Anterior cingulate cortex (tissue), 58 donors: ENCODE results near the gene RNU5B-1.

ENCODE experiments used
- DNase-seq, 58 donors: peaks; one replicate each; lab custom pipeline; 2025; lab: John Stamatoyannopoulos, UW

RNU5B-1 gene

DNA sequence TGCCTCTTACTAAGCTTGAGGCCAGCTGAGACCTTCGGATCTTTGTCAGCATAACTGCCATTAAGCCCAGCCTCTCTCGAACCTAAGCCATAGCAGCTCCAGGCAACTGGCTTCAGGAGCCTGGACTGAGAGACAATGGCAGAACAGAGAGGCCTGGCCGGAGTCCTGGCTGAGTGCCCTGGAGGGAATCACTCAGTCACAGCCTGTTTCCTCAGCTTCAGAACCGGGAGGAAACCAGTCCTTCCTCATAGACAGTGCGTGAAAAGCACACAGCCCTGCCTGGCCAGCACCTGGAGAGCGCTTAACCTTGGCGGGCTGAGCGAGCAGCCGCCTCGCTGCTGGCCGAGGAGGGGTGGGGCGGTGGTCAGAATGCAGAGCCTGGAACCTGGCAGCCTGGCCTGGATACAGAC lies 21.6 kb downstream of the RNU5B-1 start:
- peak in 49 of 58 donors; percentile 10 to 73 (median 46) for DNase-seq

- no peak for DNase-seq
Observed at GRCh38 chr15:65326818-65327217, 22.3 kb downstream of the RNU5B-1 start.

- DNase-seq = no peak
Observed at GRCh38 chr15:65327651-65328393, 23.3 kb downstream of the RNU5B-1 start.

DNA sequence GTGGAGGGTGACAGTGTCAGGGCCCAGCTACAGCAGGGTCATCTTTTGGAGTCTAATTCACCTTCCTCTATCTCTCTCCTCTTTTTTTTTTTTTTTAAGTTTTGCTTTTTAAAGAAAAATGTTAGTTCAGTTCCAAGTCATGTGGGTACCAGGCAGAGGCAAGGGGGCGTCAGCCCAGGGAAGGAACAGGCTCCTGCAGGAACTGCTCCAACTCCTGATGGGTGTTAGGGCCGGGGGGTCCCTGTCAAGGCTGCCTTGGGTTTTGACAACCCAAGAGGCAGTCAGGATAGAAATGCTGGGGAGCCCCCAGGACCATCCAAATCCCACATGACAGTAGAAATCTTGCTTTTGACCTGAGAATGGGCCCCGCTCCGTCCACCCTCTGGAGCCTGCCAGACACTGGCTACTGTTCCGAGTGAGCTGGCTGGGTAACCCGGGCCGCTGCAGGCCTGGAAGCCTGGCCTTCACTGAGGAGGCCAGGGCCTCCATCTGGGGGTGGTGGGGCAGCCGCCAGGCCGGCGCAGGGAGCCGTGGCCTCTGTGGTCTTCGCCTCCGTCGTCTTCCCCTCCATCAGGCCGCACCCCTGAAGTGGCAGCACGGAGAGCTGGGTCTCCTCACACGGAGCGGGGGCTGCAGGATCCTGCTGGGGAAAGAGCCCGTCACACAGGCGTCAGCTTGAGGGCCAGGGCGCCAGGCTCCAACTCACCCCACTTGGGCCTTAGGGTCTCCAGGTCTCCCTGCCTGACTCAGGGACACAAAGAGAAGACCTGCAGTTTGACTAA lies 24.2 kb downstream of the RNU5B-1 start:
- no peak for DNase-seq

DNA sequence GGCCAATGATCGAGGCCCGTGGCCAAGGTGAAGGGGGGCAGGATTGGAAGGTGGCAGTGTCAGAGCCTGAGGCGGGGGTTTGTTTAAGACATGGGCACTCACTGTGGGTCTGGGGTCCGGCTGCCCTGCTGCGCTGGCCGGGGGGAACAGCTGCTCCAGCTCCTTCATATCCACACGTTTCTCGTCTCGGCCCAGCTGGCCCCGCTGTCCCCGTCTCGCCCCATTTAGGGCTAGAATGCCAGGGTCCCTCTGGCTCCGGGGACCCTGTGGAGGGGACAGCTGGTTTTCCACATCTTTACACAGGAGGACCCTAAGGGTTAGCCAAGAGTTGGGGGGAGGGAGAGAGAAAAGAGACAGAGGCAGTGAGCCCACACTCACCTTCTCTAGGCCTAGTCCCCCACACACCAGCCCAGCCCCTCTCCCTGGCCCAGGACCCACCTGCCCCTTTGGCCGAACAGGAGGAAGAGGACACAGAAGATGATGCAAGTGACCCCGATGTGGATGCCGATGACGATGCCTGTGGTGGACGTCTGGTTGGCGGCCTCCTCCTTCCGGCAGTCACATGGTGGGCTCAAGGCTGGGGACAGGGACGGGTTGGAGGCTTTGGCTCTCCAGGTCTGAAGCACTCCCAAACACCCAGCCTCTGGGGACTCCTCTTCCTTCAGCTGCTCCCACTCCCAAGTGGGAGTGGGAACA lies 25.0 kb downstream of the RNU5B-1 start:
- no peak for DNase-seq

- no peak for DNase-seq
Observed at GRCh38 chr15:65329984-65330735, 25.7 kb downstream of the RNU5B-1 start.

DNA sequence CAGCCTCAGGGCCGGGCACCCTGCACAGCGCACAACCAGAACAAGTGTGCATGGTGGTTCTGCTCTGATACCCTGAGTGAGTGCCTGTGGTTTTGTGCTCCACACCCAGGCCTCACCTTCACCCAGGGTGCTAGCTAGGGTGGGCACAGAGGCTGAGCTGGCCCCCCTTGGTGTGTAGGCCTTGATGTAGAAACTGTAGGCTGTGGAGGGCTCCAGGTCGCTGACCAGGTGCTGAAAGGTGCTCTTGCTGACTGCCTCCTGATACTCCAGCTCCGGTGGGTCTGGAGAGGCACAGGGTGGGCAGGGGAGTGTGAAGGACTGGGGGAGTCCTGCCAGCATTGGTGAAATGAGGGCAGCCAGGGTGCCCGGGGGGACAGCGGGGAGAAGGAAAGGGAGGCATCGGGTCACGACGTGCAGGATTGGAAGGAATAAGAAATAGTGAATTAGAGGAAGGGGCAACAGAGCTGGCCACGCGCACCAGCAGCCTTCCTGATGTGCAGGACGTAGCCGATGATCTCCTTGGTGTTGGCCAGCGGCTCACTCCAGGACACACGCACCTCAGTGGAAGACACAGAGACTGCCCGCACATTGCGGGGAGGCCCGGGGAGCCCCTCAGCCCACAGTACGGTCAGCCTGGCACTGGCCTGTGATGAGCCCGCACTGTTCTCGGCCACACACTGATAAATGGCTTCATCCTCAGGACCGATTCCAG lies 26.6 kb downstream of the RNU5B-1 start:
- DNase-seq = no peak

GRCh38 chr15:65331811-65332210 lies 27.3 kb downstream of the RNU5B-1 start:
- DNase-seq = no peak

DNA sequence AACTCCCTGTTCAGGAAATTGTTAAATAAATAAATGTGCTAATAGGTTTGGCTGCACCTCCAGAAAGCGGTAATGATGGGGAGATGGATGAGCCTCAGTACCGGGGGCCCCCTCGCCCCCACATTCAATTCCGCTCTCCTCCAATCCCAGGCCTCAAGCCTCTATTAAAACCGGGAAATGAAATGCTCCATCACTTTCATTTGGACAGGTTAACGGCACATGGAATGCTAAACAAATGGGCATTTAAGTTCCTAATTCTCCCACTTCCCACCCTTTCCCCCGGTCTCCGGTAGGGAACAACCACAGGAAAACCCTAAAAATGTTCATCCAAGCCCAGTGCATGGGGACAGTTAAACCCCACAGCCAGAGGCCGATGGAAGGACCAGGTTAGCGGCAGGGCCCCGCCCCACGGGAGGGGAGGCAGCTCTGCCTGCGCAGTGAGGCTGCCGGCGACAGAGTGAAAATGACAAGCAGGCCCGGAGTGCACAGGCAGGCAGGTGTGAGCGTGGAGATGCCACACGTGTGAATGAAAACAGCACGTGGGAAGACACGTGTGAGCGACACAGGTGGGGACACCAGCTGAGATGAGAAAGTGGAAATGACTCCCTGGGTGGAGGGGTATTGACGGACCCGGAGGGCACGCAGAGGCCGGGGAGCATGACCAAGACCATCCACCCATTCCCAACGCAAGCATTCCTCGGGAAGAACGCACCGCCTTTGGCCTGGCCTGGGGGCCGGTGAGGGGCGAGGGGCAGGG lies 28.1 kb downstream of the RNU5B-1 start:
- DNase-seq = no peak

- DNase-seq = no peak
Observed at GRCh38 chr15:65333148-65333820, 28.8 kb downstream of the RNU5B-1 start.

GRCh38 chr15:65333856-65334255 lies 29.4 kb downstream of the RNU5B-1 start:
- DNase-seq = no peak

- no peak for DNase-seq
Observed at GRCh38 chr15:65334586-65335231, 30.2 kb downstream of the RNU5B-1 start.

GRCh38 chr15:65335278-65336055 lies 31.0 kb downstream of the RNU5B-1 start:
- DNase-seq = no peak

DNA sequence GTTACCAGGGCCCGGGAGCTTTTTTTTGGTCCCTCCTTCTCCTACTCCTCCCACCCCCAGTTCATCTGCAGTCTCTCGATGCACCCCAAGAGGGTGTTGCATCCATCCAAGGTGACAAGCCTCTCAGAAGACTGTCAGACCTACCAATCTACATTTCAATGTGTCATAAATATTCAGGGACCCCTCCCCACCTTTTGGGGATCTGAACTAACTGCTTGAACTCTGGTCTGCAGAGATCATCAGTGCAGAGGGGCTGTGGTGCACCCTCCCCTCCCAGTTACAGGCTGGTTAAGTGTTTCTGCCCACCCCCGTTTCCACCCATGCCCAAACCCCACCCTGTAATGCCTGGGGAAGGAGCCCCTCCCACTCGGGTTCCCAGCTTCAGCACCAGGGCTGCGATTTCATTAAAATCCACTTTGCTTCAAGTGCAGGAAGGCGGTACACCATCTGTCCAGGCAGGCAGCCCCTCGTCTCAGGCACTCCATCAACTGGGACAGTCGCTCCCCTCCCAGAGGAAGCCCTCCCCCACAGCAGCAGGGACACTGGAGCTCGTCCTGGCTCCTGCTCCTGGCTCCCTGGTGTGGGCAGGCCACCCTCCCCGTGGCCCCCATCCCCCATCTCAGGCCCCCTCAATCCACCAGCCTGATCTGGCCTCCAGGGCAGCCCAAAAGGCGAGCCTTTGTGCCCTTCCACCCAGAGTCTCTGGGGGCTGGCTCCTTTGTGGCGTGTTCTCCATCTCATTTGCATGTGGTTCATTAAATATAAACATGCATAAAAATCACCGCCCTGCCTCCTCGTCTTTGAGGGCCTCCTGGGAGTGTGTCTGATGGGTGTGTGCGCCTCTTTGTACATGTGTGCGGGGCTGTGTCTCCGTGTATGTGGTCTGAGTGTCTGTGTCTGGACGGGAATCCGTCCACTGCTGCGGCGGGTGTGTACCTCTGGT lies 32.3 kb downstream of the RNU5B-1 start:
- no peak for DNase-seq

- DNase-seq = no peak
Observed at GRCh38 chr15:65337436-65338070, 33.1 kb downstream of the RNU5B-1 start.

GRCh38 chr15:65338366-65338765 lies 33.9 kb downstream of the RNU5B-1 start:
- DNase-seq = no peak
